PC-3 (cell line): ENCODE data around the gene PDE3B. TPM values are rescaled to one million over a fixed set of nuclear protein-coding genes. Genes with fewer than 3 reads are reported as not detected.
"Not testable (repeated sequence)": the region's sequence is repeated elsewhere in the genome, so short reads cannot be mapped to it uniquely, and the experiment has no call there.

Source experiments
- ATAC-seq: fragments of 200-7000 bp; cut with Tn5 transposase; 2 replicates; pipeline ENCODE4 v1.9.1; 2020; ENCODE audit warnings: mild to moderate bottlenecking, moderate library complexity
- BruUV-seq: library from RNA; stranded (reverse); fragments of 400-500 nt; replicated peaks from 2 replicates; lab custom pipeline; 2021; lab: Mats Ljungman, UMichigan
- CTCF ChIA-PET: fragments of 300-600 bp; sonication (Branson Sonifier 250); formaldehyde crosslinking; loops from one replicate; lab custom pipeline; 2022; ENCODE audit warnings: antibody characterized with exemption; lab: Charles Lee
- POLR2A ChIA-PET: fragments of 300-600 bp; sonication (Branson Sonifier 250); formaldehyde crosslinking; loops from one replicate; lab custom pipeline; 2022; ENCODE audit warnings: antibody characterized with exemption; ENCODE audit not compliant: unreplicated experiment; lab: Charles Lee
- DNase-seq: peaks from one replicate; pipeline ENCODE4 v3.0.0-alpha.2; 2015
- H2AFZ ChIP-seq: fragments of 300-600 bp; sonication (generic); 2 replicates; pipeline ENCODE4 v1.6.0; 2016; ENCODE audit warnings: antibody characterized with exemption, low read length
- H3F3A ChIP-seq: fragments of 300-600 bp; sonication (generic); one replicate; pipeline ENCODE4 v1.6.0; 2017; ENCODE audit warnings: antibody characterized with exemption, low read length, control low read depth, mild to moderate bottlenecking; ENCODE audit not compliant: unreplicated experiment
- H3K27ac ChIP-seq: fragments of 300-600 bp; sonication (generic); 2 replicates; pipeline ENCODE4 v1.5.1; 2016; ENCODE audit warnings: mild to moderate bottlenecking, low read length
- H3K27me3 ChIP-seq: fragments of 300-600 bp; sonication (generic); 2 replicates; pipeline ENCODE4 v1.6.1; 2016; ENCODE audit warnings: low read length, mixed read lengths
- H3K36me3 ChIP-seq: fragments of 300-600 bp; sonication (generic); 2 replicates; pipeline ENCODE4 v1.6.1; 2016; ENCODE audit warnings: low read depth, mixed run types, low read length, mixed read lengths
- H3K4me1 ChIP-seq: fragments of 300-600 bp; sonication (generic); 2 replicates; pipeline ENCODE4 v1.5.1; 2016; ENCODE audit warnings: low read length; ENCODE audit not compliant: insufficient read depth
- H3K4me2 ChIP-seq: fragments of 300-600 bp; sonication (generic); 2 replicates; pipeline ENCODE4 v1.6.0; 2016; ENCODE audit warnings: low read length
- H3K4me3 ChIP-seq: fragments of 300-600 bp; sonication (generic); 2 replicates; pipeline ENCODE4 v1.5.1; 2016; ENCODE audit warnings: mild to moderate bottlenecking, low read length, mixed read lengths
- H3K79me2 ChIP-seq: fragments of 300-600 bp; sonication (generic); 2 replicates; pipeline ENCODE4 v1.6.1; 2017; ENCODE audit warnings: low read length, mixed read lengths
- H3K9ac ChIP-seq: fragments of 300-600 bp; sonication (generic); 2 replicates; pipeline ENCODE4 v1.6.0; 2016; ENCODE audit warnings: mild to moderate bottlenecking, low read length
- H3K9me2 ChIP-seq: fragments of 300-600 bp; sonication (generic); replicated peaks from 2 replicates; pipeline ENCODE4 v1.6.1; 2016; ENCODE audit warnings: mixed run types, low read length, mixed read lengths
- H3K9me3 ChIP-seq: fragments of 300-600 bp; sonication (generic); 2 replicates; pipeline ENCODE4 v1.6.1; 2016; ENCODE audit warnings: low read length, mixed read lengths
- H4K20me1 ChIP-seq: fragments of 300-600 bp; sonication (generic); 2 replicates; pipeline ENCODE4 v1.6.1; 2016; ENCODE audit warnings: low read length, mixed read lengths
- EZH2 ChIP-seq: fragments of 300-600 bp; sonication (generic); IDR thresholded peaks from one replicate; pipeline ENCODE4 v1.6.1; 2017; ENCODE audit warnings: antibody characterized with exemption, mild to moderate bottlenecking, low read length; ENCODE audit not compliant: unreplicated experiment
- EZH2phosphoT487 ChIP-seq: fragments of 300-600 bp; sonication (generic); IDR thresholded peaks from 2 replicates; pipeline ENCODE4 v1.6.1; 2018; ENCODE audit warnings: mild to moderate bottlenecking, antibody characterized with exemption, low read length, borderline replicate concordance
- intact Hi-C: fragments of 100-400 bp; cut with micrococcal nuclease; formaldehyde crosslinking; loops from 2 replicates; pipeline ENCODE4 v1.9.0; 2023
- total RNA-seq: library from RNA; depleted of rRNA; stranded (reverse); fragments of >200 nt; gene quantifications from 2 replicates; pipeline ENCODE4 v1.2.3, GENCODE V29; 2014
- TF ChIP-seq, protein P1 (sequence below): fragments of 300-600 bp; sonication (generic); conservative IDR thresholded peaks from 2 replicates; pipeline ENCODE4 v1.5.1; 2017; ENCODE audit warnings: antibody characterized with exemption, low read depth, mild to moderate bottlenecking, low read length

The PDE3B gene
- total RNA-seq, 1 experiment from 2014 or later, result 0.11 TPM

GRCh38 chr11:14775897-14776296 is 132.3 kb downstream of the PDE3B start:
- ATAC-seq (no peak), DNase-seq (no peak)
- no peaks in the 10 kb centered on the region for H3K36me3 ChIP-seq
- H3K4me1 ChIP-seq, result no peaks in the 10 kb centered on the region
- H4K20me1 ChIP-seq, result no peaks in the 10 kb centered on the region
- ChIA-PET POLR2A (no interaction called here), CTCF (no interaction called here)
- no peak overlapping the region for H3K4me3 ChIP-seq
- H3K4me2 ChIP-seq, result no peak overlapping the region
- no peaks in the 10 kb centered on the region for H3K79me2 ChIP-seq
- no peak overlapping the region for H3K27ac ChIP-seq
- TF ChIP-seq, protein P1, sequence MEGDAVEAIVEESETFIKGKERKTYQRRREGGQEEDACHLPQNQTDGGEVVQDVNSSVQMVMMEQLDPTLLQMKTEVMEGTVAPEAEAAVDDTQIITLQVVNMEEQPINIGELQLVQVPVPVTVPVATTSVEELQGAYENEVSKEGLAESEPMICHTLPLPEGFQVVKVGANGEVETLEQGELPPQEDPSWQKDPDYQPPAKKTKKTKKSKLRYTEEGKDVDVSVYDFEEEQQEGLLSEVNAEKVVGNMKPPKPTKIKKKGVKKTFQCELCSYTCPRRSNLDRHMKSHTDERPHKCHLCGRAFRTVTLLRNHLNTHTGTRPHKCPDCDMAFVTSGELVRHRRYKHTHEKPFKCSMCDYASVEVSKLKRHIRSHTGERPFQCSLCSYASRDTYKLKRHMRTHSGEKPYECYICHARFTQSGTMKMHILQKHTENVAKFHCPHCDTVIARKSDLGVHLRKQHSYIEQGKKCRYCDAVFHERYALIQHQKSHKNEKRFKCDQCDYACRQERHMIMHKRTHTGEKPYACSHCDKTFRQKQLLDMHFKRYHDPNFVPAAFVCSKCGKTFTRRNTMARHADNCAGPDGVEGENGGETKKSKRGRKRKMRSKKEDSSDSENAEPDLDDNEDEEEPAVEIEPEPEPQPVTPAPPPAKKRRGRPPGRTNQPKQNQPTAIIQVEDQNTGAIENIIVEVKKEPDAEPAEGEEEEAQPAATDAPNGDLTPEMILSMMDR, result no peak
- TF ChIP-seq EZH2 (no peak), EZH2phosphoT487 (no peak)
- H3K9me3 ChIP-seq, result no peaks in the 10 kb centered on the region
- H3K9me2 ChIP-seq, result no peaks in the 10 kb centered on the region
- H2AFZ ChIP-seq, result no peak overlapping the region
- no peaks in the 10 kb centered on the region for H3F3A ChIP-seq
- H3K9ac ChIP-seq, result no peak overlapping the region
- BruUV-seq, result no TSS peak
- intact Hi-C loops, result no loop called here
- H3K27me3 ChIP-seq, result no peaks in the 10 kb centered on the region

DNA sequence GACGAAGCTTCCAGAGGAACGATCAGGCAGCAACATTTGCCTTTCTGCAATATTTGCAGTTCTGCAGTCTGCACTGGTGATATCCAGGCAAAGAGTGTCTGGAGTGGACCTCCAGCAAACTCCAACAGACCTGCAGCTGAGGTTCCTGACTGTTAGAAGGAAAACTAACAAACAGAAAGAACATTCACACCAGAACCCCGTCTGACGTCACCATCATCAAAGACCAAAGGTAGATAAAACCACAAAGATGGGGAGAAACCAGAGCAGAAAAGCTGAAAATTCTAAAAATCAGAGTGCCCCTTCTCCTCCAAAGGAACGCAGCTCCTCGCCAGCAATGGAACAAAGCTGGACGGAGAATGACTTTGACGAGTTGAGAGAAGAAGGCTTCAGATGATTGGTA is 134.9 kb downstream of the PDE3B start:
- H3K4me1 ChIP-seq, H3K9ac ChIP-seq, H3K4me3 ChIP-seq, ATAC-seq, H3K27me3 ChIP-seq, H3K27ac ChIP-seq, H3K79me2 ChIP-seq, H2AFZ ChIP-seq, H3K9me2 ChIP-seq, DNase-seq, H3F3A ChIP-seq, intact Hi-C loops, CTCF ChIA-PET, H3K9me3 ChIP-seq, BruUV-seq, POLR2A ChIA-PET, H4K20me1 ChIP-seq, H3K4me2 ChIP-seq, H3K36me3 ChIP-seq: not testable (repeated sequence)

- Histone ChIP-seq H2AFZ (no peak overlapping the region), H3K4me2 (no peak overlapping the region), H3K79me2 (no peaks in the 10 kb centered on the region), H3K9ac (no peak overlapping the region), H3K27ac (no peak overlapping the region), H3K36me3 (no peaks in the 10 kb centered on the region), H3K9me3 (no peaks in the 10 kb centered on the region), H3K4me1 (no peaks in the 10 kb centered on the region), H3K4me3 (no peak overlapping the region), H3K27me3 (0 out of 2 replicates have a peak, but pooled peaks cover 3% of the 10 kb centered on the region), H3F3A (no peaks in the 10 kb centered on the region), H4K20me1 (no peaks in the 10 kb centered on the region), H3K9me2 (no peaks in the 10 kb centered on the region)
- TF ChIP-seq, protein P1, result no peak
- TF ChIP-seq EZH2 (no peak), EZH2phosphoT487 (no peak)
- ChIA-PET POLR2A (no interaction called here), CTCF (no interaction called here)
- BruUV-seq, result no TSS peak
- intact Hi-C loops, result no loop called here
- ATAC-seq (no peak), DNase-seq (no peak)
Observed at GRCh38 chr11:14783788-14784187, 140.2 kb downstream of the PDE3B start.
